Activated CD4-positive, alpha-beta memory T cell treated with anti-CD3 and anti-CD28 coated beads, Interleukin-2, amount 10 ng/mL, durations not matched to agents 7 days and 5 days (primary cell): ENCODE data around the gene KRT23. TPM values are rescaled to one million over a fixed set of nuclear protein-coding genes. Genes with fewer than 3 reads are reported as not detected.

Experiments
- total RNA-seq, 2 experiments: library from RNA; stranded (reverse); gene quantifications; one replicate each; pipeline ENCODE4 v1.2.3, GENCODE V29; 2021

The KRT23 gene
- total RNA-seq, 2 experiments from 2014 or later, result not detected

Other genes with a start within 250 kb of the KRT23 start
- not detected for gene KRT24, start 233.9 kb downstream of the KRT23 start, total RNA-seq
- not detected for gene KRT25, start 182.3 kb downstream of the KRT23 start, total RNA-seq
- gene KRT26, start 165.4 kb downstream of the KRT23 start, total RNA-seq, result not detected
- not detected for gene KRT27, start 155.1 kb downstream of the KRT23 start, total RNA-seq
- not detected for gene KRT28, start 137.7 kb downstream of the KRT23 start, total RNA-seq
- gene KRT10, start 115.0 kb downstream of the KRT23 start, total RNA-seq, result 10 to 100 TPM; 20.7 to 22.0 TPM
- gene KRT12, start 70.4 kb downstream of the KRT23 start, total RNA-seq, result not detected
- gene KRT20, start 52.4 kb downstream of the KRT23 start, total RNA-seq, result not detected
- gene KRT39, start 29.3 kb upstream of the KRT23 start, total RNA-seq, result not detected
- not detected for gene KRT40, start 46.7 kb upstream of the KRT23 start, total RNA-seq
- not detected for gene KRTAP3-3, start 56.5 kb upstream of the KRT23 start, total RNA-seq
- not detected for gene KRTAP3-2, start 62.3 kb upstream of the KRT23 start, total RNA-seq
- gene KRTAP3-1, start 71.5 kb upstream of the KRT23 start, total RNA-seq, result not detected
- not detected for gene KRTAP1-5, start 89.6 kb upstream of the KRT23 start, total RNA-seq
- not detected for gene KRTAP1-4, start 92.5 kb upstream of the KRT23 start, total RNA-seq
- gene KRTAP1-3, start 97.2 kb upstream of the KRT23 start, total RNA-seq, result not detected
- gene KRTAP1-1, start 103.8 kb upstream of the KRT23 start, total RNA-seq, result not detected
- not detected for gene KRTAP2-1, start 109.7 kb upstream of the KRT23 start, total RNA-seq
- gene KRTAP2-2, start 117.6 kb upstream of the KRT23 start, total RNA-seq, result not detected
- gene KRTAP2-3, start 122.5 kb upstream of the KRT23 start, total RNA-seq, result not detected
- gene KRTAP2-4, start 128.2 kb upstream of the KRT23 start, total RNA-seq, result not detected
- gene KRTAP4-7, start 146.5 kb upstream of the KRT23 start, total RNA-seq, result not detected
- not detected for gene KRTAP4-8, start 160.5 kb upstream of the KRT23 start, total RNA-seq
- not detected for gene KRTAP4-16, start 164.6 kb upstream of the KRT23 start, total RNA-seq
- not detected for gene KRTAP4-9, start 167.7 kb upstream of the KRT23 start, total RNA-seq
- not detected for gene KRTAP4-11, start 180.7 kb upstream of the KRT23 start, total RNA-seq
- not detected for gene KRTAP4-12, start 186.5 kb upstream of the KRT23 start, total RNA-seq
- not detected for gene KRTAP4-6, start 202.9 kb upstream of the KRT23 start, total RNA-seq
- gene KRTAP4-5, start 212.2 kb upstream of the KRT23 start, total RNA-seq, result not detected
- not detected for gene KRTAP4-4, start 223.1 kb upstream of the KRT23 start, total RNA-seq
- gene KRTAP4-3, start 230.6 kb upstream of the KRT23 start, total RNA-seq, result not detected
- not detected for gene KRTAP4-2, start 240.6 kb upstream of the KRT23 start, total RNA-seq
- not detected for gene KRTAP4-1, start 247.3 kb upstream of the KRT23 start, total RNA-seq